ENCODE results near the gene IKZF3. TPM values are rescaled to one million over a fixed set of nuclear protein-coding genes. Genes with fewer than 3 reads are reported as not detected.
"Not testable (repeated sequence)": the region's sequence is repeated elsewhere in the genome, so short reads cannot be mapped to it uniquely, and the experiment has no call there.

The IKZF3 gene
- total RNA-seq, 4 donors from 2014 or later: 2.9 to 8.3 (median 4.5) TPM

GRCh38 chr17:39854909-39855308 lies 9.2 kb downstream of the IKZF3 start:
- ATAC-seq (ENCODE audit: low FRiP score): no peak
- TF ChIP-seq CTCF (IDR thresholded peaks at IDR 0.05): no peak
- DNase-seq (ENCODE audit: low spot score): no peak

GRCh38 chr17:39852239-39852638 lies 11.9 kb downstream of the IKZF3 start:
- ATAC-seq (ENCODE audit: low FRiP score) (no peak), DNase-seq (ENCODE audit: low spot score) (no peak)
- TF ChIP-seq CTCF (IDR thresholded peaks at IDR 0.05): no peak

GRCh38 chr17:39850186-39850585 lies 13.9 kb downstream of the IKZF3 start:
- not testable (repeated sequence) for DNase-seq (ENCODE audit: low spot score); ATAC-seq (ENCODE audit: low FRiP score)

- DNase-seq (ENCODE audit: low spot score) (no peak), ATAC-seq (ENCODE audit: low FRiP score) (no peak)
- no peak for TF ChIP-seq CTCF (IDR thresholded peaks at IDR 0.05)
Observed at GRCh38 chr17:39848600-39848999, 15.5 kb downstream of the IKZF3 start.

- TF ChIP-seq CTCF (IDR thresholded peaks at IDR 0.05): no peak
- no peak for DNase-seq (ENCODE audit: low spot score)
- ATAC-seq (ENCODE audit: low FRiP score): no peak
Observed at GRCh38 chr17:39846205-39846604, 17.9 kb downstream of the IKZF3 start.

- DNase-seq (ENCODE audit: low spot score): no peak
- no peak for ATAC-seq (ENCODE audit: low FRiP score)
- TF ChIP-seq CTCF (IDR thresholded peaks at IDR 0.05): no peak
Observed at GRCh38 chr17:39845052-39845846, 18.9 kb downstream of the IKZF3 start.

GRCh38 chr17:39841134-39841683 lies 22.9 kb downstream of the IKZF3 start:
- no peak for TF ChIP-seq CTCF (IDR thresholded peaks at IDR 0.05)
- ATAC-seq (ENCODE audit: low FRiP score): no peak
- DNase-seq (ENCODE audit: low spot score): no peak
